ENCODE measurements around the gene SERPINH1. TPM values are rescaled to one million over a fixed set of nuclear protein-coding genes. Genes with fewer than 3 reads are reported as not detected.

The SERPINH1 gene
- total and polyA plus RNA-seq, 2 donors (not counting 3 experiments of a cell fraction or from before 2014, with no cell fraction given): 409 to 816 TPM

DNA sequence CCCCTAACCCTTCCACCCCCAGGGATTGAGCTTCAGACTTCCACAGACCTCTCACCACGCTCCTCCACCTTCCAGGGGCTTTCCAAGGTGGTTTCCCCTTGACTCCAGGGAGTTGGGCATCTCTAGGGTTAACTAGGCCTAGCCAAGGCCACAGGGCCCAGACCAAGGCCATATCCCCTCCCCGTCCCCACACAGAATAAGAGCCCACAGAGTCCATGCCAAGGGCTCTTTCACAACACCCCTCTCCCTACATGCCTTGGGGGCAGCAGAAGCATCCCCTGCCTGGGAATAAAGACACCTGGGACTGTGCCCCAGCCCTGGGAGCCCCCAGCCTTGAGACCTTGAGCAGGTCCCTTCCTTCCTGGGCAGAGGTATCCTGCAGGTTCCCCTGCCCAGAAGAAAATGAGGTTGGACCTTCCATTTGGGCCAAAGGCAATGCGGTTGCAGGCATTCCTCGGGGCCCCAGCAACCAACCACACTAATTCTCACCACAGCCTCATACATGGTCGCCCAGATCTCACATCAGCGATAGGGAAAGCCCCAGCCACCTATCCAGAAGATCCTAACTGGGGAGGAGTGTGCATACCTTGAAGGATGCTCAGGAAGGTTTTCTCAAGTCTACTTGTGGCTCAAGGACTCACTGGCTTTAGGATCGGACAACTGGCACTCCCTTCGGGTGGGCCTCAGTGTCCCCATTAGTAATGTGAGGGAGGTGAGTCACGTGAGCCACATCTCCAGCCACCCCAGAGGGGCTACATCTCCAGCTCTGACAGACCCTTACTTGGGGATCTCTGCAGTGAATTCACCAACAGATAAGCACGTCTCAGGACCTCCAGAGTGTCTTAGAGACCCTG lies 38.0 kb upstream of the SERPINH1 start:
- DNase-seq (ENCODE audit: low read depth, low spot score): no peak
- Histone ChIP-seq H3K4me2 (ENCODE audit: insufficient read depth, low read length) (peak overlapping the region; percentile 81), H3K79me2 (ENCODE audit: control insufficient read depth, insufficient read depth, low read length) (no peaks in the 10 kb centered on the region), H3K9me1 (replicated peaks; ENCODE audit: control insufficient read depth, extremely low read depth, insufficient read depth, low read length) (no peaks in the 10 kb centered on the region), H3K9me3 (replicated peaks; ENCODE audit: control insufficient read depth, insufficient read depth, low read length) (no peaks in the 10 kb centered on the region), H2AFZ (ENCODE audit: low read depth, low read length) (no peak overlapping the region), H4K20me1 (replicated peaks; ENCODE audit: control insufficient read depth, extremely low read depth, insufficient read depth, low read length) (no peaks in the 10 kb centered on the region), H3K27ac (ENCODE audit: insufficient read depth, low read depth, low read length) (no peak overlapping the region), H3K36me3 (ENCODE audit: control insufficient read depth in 2 of 2, extremely low read depth in 1 of 2, insufficient read depth in 2 of 2, low read length in 2 of 2) (no peaks in the 10 kb centered on the region), H3K9ac (replicated peaks; ENCODE audit: extremely low read depth, insufficient read depth, low read length) (peak overlapping the region; percentile 8), H3K27me3 (ENCODE audit: control insufficient read depth in 2 of 2, insufficient read depth in 2 of 2, low read length in 2 of 2) (no peaks in the 10 kb centered on the region), H3K4me1 (ENCODE audit: control insufficient read depth, extremely low read depth, insufficient read depth, low read length) (peaks cover 22% of the 10 kb centered on the region), H3K4me3 (replicated peaks in 1 of 3; ENCODE audit: insufficient read depth in 1 of 3, low read depth in 1 of 3, low read length in 3 of 3) (peak overlapping the region in 2 of 3 experiments; percentile 68 to 74)
- FAIRE-seq: no peak
- intact Hi-C loops (cut with micrococcal nuclease): no loop called here
- CTCF ChIA-PET: interaction anchor here (0.8 to 5.5 kb wide), 8 partner anchors 8 to 79 kb away, joined by 4 to 49 read pairs (median 6); no protein-coding TSS in a partner anchor
- dilution Hi-C loops (cut with MboI; ENCODE audit: extremely low pct_ligation_motif_present, low sequenced_read_pairs): loop anchor here (5.0 kb wide), 1 partner anchor 37 kb away; no protein-coding TSS in a partner anchor
- no TSS peak for BruUV-seq (replicated peaks)
- TF ChIP-seq POLR2AphosphoS5 (IDR thresholded peaks at IDR 0.05; ENCODE audit: insufficient read depth, low read depth, low read length) (no peak), MYC (IDR thresholded peaks at IDR 0.05; ENCODE audit: low read depth, low read length) (no peak), MAX (IDR thresholded peaks at IDR 0.05; ENCODE audit: insufficient read depth, insufficient read length) (no peak), JUN (IDR thresholded peaks at IDR 0.05; ENCODE audit: borderline replicate concordance, insufficient read depth, insufficient read length, low read depth) (no peak), POLR2A (IDR thresholded peaks at IDR 0.05; ENCODE audit: low read depth, low read length) (no peak), FOS (IDR thresholded peaks at IDR 0.05; ENCODE audit: borderline replicate concordance, insufficient read depth, low read length) (no peak), CTCF (IDR thresholded peaks at IDR 0.05; ENCODE audit: extremely low read depth in 1 of 2, insufficient read depth in 1 of 2, low read depth in 1 of 2, low read length in 2 of 2) (no peak), GATA2 (IDR thresholded peaks at IDR 0.05; ENCODE audit: insufficient read depth, insufficient read length, low read depth, low read length) (no peak), EZH2 (IDR thresholded peaks at IDR 0.05; ENCODE audit: borderline replicate concordance, low read depth, low read length, severe bottlenecking) (no peak)
- POLR2A ChIA-PET: interaction anchor here (0.6 to 1.2 kb wide), 3 partner anchors 55 to 65 kb away, joined by 4 to 5 read pairs (median 4); no protein-coding TSS in a partner anchor
